GM08714 (cell line): Measurements from ENCODE around the gene CXCL11.

Source experiments
- H3K4me3 ChIP-seq: fragments of 200-500 bp; sonication (Bioruptor generic); 2 replicates; pipeline ENCODE4 v1.5.1; 2014; ENCODE audit warnings: mild to moderate bottlenecking, low read length, inconsistent platforms
- ZNF274 ChIP-seq: IDR thresholded peaks from 2 replicates; pipeline ENCODE4 v1.6.1; 2012; ENCODE audit warnings: mild to moderate bottlenecking, low read depth, low read length

The CXCL11 gene

GRCh38 chr4:75997946-75998345 is 37.9 kb downstream of the CXCL11 start:
- no peak overlapping the region for H3K4me3 ChIP-seq
- no peak for TF ChIP-seq ZNF274

GRCh38 chr4:75997081-75997480 is 38.8 kb downstream of the CXCL11 start:
- TF ChIP-seq ZNF274, result no peak
- no peak overlapping the region for H3K4me3 ChIP-seq

DNA sequence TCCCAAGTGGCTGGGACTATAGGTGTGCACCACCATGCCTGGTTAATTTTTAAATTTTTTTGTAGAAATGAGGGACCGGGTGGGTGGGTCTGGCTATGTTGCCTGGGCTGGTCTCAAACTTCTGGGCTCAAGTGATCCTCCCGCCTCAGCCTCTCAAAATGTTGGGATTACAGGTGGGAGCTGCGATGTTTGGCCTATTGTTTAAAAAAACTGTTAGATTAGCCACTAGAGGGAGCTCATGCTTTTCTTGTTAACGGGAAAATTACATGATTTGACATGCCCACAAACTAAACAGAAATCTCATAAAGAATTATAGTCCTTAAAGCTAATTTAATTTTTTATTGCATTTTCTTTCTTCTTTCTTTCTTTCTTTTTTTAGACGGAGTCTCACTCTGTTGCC is 40.1 kb downstream of the CXCL11 start:
- H3K4me3 ChIP-seq, result no peak overlapping the region
- no peak for TF ChIP-seq ZNF274

DNA sequence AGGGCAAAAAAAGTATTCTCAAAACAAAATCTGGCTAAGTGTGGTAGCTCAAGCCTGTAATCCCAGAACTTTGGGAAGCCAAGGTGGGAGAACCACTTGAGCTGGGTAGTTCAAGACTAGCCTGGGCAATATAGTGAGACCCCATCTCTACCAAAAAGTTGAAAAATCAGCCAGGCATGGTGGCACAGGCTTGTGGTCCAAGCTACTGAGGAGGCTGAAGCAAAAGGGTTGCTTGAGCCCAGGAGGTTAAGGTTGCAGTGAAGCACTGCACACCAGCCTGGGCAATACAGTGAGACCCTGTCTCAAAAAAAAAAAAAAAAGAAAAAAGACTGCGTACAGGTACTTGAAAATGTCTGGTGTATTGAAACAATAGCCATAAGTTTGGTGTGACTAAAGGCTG is 43.4 kb downstream of the CXCL11 start:
- no peak for TF ChIP-seq ZNF274
- H3K4me3 ChIP-seq, result no peak overlapping the region

DNA sequence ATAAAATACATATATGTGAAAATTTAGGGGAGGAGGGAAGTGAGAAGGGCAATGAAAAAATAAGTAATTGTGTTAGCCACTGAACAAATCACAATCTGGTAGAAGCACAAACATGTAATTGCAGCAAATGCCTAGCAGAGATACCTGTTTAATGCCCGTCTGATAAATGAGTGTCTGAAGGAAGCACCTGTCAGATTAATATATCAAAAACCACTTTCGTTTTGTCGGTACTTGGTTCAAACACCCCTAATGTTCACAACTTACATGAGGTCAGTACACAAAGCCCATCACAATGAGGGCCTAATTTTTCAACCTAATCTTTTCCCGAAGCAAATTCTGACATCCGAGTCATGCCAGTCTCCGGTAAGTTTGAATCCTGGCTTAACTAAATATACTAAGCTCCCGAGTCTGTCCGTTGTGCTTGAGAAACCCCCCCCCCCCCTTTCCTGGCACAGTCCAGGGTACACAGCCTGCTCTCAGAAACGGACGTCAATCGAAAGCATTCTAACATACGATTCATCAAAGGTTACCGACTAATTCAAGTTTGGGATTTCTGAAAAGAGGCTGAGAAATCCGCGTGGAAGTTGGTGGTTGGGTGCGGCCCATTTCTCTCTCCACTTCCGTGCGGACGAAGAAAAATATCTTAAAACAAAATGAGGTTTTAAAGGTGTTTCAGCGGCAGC is 45.9 kb downstream of the CXCL11 start:
- no peak for TF ChIP-seq ZNF274
- H3K4me3 ChIP-seq, result peak overlapping the region; percentile 81

GRCh38 chr4:75985116-75985515 is 50.8 kb downstream of the CXCL11 start:
- H3K4me3 ChIP-seq, result no peak overlapping the region

More at GRCh38 chr4:75985116-75985515, 50.8 kb downstream of the CXCL11 start:
- TF ChIP-seq ZNF274, result no peak
